GM19035 (cell line): Measurements from ENCODE around the gene FKBP1A.
"Not testable (repeated sequence)": the region's sequence is repeated elsewhere in the genome, so short reads cannot be mapped to it uniquely, and the experiment has no call there.

Experiments used
- ATAC-seq: cut with Tn5 transposase; IDR thresholded peaks from one replicate; pipeline ENCODE4 v1.9.1; 2021; ENCODE audit not compliant: unreplicated experiment

The FKBP1A gene

DNA sequence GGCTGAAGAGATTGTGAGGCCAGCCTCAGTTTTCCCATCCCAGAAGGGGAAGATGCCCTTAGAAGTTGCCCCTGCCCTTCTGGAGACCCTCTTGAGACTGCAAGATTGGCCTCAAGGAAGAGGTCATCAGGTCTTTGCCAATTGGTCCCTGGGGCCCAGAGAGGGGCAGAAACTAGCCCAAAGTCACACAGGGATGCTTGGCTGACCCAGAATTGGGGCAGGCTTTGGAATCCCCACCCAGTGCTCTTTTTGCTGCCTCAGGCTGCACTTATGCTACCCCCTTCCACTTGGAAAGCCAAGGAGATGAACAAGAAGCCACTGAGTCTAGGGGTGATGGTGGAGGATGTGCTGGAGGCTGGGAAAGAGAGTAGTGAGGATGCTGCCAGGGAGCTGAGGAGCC, 24.9 kb upstream of the FKBP1A start:
- no peak for ATAC-seq

DNA sequence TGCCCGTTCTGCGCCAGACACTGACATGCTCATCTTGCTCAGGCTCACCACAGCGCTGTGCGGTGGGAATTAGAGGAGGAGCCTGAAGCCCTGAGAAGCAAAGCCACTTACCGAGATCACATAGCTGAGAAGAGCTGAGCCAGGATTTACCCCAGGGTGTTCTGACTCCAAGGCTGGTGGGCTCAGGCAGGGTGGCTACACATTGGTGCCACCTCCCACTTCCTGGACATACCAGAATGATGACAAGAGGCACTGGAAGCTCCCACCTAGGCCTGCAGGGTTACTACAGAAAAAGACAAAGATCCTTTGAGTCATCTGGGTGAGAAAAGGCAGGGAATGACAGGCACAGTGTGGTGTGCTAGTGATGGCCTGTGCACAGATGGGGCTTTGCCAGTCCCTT, 24.4 kb upstream of the FKBP1A start:
- ATAC-seq, result no peak

DNA sequence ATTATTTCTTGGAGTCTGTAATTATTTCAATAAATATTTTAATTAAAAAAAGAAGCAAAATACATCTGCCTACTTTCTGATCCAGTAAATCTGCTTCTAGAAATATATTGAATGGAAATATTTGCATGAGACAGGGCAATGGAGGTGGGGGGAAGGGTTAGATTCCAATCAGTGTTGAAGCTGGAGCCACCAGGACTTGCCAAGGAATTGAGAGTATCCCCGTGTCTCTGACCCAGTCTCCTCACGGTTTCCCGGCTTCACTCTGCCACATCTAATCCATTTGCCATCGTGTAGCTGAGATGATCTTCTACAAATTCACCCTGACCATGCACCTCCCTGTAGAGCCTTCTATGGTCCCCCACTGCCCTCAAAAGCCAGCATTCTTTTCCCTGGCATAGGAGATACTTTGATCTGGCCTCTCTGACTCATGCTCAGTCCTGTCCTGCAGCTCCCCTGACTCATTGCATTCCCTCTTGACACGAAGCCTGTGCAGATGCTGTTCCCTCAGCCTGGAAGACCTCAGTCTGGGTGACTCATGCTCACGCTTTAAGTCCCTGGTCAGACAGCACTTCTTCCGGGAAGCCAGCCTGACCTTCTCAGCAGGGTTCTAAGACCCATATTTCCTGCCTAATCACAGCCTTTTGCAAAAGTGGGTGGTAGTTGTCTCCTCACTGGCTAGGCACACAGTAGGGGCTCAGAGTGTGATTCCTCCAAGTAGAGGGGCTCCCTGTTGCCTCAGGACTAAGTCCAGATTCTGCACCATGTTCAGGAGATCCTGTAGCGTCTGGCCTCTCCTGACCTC, 23.0 kb upstream of the FKBP1A start:
- no peak for ATAC-seq

DNA sequence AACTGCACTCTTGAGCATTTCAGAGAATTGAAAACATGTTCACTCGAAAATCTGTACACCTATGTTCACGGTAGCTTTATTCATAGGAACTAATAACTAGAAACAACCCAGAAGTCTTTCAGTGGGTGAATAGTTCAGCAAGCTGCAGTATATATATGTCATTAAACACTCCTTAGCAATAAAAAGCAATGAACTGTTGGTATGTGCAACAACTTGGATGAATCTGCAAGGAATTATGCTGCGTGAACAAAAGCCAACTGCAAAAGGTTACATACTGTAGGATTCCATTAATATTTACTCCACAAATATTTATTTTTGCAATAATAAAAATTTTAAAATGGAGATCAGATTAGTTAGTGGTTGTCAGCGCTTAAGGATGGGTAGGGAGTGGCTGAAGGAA, 22.1 kb upstream of the FKBP1A start:
- no peak for ATAC-seq

DNA sequence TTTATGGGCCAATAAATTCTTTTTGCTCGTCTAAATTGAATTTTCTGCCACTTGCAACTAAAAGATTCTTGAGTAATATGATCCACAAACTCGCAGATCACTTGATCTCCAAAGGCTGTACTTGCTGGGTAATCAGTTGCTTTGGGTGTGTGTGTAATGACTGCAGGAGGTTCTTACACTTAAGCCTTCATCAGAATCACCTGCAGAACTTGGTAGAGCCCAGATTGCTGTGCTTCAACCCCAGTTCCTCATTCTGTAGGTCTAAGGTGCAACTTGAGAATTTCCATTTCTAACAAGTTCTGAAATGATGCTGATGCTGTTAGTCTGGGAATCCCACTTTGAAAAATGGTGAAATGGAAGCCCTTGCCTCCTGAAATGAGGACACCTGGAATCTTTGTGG, 12.9 kb upstream of the FKBP1A start:
- no peak for ATAC-seq

DNA sequence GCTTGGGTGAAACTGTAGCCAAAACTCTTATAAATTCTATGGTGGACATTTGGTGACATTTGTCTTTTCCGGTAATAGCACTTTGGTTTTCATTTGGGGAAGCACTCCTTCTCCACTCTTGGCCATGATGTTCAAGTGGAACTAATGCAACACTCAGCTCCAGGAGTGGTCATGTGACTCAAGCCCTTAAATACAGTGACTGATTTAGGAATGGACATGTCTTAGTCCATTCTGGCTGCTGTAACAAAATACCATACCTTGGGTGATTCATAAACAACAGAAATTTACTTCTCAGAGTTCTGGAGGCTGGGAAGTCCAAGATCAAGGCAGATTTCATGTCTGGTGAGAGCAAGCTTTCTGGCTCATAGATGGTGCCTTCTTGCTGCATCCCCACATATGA, 10.8 kb upstream of the FKBP1A start:
- no peak for ATAC-seq

DNA sequence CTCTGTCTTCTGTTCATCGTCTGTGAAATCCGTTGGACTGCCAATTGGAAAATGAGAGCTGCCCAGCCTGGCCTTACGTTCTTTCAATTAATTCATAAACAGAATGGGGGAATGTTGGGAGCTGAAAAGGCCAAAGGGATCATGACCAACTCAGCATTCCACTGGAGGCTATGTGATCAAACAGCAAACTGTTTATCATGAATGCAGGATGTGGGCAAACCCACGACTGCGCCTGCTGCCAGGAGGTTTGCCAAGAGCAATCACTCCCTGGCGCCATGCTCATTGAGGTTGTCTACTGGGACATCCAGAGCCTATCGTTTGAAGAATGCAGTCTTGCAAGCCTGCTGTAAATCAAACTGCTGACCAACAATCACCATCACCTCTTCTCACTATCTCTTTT, 9.3 kb upstream of the FKBP1A start:
- ATAC-seq, result no peak

DNA sequence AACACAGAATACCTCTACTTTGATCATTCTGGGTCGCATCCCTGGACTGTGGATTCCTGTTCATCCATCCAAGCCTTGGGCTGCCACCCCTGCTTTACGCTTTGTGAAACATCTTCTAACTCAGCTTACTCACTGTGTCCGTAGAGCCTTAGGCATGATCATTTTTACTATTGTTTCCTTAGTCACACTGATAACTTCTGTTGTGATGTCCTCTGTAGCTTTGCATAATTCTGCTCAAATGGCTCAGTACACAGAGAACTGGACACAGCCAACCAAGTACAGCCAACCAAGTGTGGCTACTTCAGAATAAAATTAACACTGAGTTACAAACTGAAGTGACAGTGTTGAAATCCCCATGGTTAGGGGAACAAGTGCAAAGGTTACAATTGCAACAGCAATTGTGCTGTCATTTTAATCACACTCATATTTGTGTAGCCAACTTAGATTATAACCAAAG, 8.6 kb upstream of the FKBP1A start:
- ATAC-seq, result no peak

DNA sequence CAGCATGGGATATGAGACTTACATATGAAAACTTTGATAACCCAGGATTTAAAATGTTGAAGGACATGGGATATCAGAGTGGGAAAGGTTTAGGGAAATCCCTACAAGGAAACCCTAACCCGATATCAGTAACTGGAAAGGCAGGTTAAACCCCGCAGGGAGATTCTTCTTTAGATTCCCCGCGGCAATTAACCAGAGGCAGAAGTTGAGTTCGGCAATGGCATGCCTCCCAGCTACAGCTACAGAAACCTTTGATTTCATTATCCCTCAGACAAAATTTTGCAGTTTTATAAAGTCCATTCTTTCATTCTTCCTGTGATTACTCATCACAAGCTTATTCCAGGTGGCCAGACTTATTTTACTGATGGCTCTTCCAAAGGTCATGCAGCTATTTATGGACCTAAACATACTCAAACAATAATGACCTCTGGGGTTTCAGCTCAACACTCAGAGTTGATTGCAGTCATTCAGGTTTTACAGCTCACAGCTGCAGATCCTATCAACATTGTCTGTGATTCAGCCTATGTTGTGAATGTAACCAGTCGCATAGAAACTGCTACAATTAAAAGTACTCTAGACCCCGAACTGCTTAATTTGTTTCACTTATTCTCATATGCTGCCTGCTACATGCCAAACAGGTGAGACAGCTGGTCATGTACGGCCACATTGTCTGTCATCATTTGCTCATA, 7.0 kb upstream of the FKBP1A start:
- not testable (repeated sequence) for ATAC-seq

DNA sequence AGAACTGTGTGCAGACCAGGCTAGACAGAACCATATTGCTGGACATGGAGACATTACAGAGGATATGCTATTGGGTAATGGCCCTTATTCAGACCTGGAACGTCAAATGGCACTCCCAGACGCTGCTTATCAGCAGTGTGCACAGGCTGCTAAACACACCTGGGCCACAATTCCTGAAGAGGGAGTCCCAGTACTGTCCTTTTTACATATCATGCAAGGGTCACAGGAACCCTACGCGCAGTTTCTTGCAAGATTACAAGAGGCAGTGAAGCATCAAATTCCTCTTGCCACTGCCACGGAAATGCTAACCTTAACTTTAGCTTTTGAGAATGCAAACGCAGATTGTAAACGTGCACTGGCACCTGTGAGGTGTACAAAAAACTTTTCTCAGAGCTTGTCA, 5.3 kb upstream of the FKBP1A start:
- not testable (repeated sequence) for ATAC-seq

DNA sequence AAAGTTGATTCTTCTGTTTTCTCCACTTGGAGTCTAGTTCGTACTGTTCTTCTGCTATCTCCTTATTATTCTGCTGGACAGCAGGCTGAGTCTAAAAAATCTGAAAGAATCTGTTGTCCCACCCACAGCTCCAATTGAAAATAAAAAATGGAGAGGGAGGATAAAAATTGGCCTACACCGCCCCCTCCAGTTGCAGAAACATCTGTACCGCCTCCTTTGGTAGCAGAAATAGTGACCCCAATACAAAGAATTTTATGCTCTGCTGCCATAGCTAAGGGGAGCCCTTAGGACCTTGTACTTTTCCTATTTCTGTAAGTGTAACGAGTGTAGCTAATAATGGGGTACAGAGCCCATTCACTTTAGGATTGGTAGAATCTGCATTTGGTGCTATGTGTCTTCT, 4.9 kb upstream of the FKBP1A start:
- ATAC-seq, result no peak

DNA sequence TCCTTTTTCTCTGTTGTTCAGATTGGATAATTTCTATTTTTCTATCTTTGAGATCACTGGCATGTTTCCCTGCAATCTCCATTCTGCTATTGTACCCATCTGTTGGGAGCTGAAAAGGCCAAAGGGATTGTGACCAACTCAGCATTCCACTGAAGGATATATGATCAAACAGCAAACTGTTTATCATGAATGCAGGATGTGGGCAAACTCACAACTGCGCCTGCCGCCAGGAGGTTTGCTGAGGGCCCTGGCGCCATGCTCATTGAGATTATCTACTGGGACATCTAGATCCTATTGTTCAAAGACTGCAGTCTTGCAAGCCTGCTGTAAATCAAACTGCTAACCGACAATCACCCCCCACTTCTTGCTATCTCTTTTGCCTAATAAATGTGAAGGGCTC, 3.8 kb upstream of the FKBP1A start:
- no peak for ATAC-seq

DNA sequence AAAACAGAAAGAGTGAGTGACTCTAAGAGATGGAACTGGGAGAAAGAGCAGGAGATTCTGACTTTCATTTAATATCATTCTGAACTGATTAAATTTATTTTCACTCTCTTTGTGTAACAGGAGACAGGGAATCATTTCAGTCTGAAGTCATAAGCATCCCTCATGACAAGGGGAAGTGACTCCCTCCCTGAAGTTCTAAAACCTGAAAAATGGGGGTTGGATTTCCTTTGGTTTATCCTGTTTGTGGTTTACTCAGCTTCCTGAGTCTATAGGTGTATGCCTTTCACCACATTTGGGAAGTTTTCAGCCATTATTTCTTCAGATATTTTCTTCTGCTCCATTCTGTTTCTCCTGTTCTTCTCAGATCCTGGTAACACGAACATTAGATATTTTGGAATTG, 3.4 kb upstream of the FKBP1A start:
- ATAC-seq, result no peak

DNA sequence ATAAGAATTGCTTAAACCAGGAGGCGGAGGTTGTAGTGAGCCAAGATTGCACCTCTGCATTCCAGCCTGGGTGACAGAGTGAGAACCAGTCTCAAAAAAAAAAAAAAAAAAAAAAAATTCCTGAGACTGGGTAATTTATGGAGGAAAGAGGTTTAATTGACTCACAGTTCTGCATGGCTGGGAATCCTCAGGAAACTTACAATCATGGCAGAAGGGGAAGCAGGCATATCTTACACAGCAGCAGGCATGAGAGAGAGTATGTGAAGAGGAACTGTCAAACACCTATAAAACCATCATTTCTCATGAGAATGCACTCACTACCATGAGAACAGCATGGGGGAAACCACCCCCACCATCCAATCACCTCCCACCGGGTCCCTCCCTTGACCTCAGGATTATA, 1.8 kb upstream of the FKBP1A start:
- ATAC-seq, result no peak

DNA sequence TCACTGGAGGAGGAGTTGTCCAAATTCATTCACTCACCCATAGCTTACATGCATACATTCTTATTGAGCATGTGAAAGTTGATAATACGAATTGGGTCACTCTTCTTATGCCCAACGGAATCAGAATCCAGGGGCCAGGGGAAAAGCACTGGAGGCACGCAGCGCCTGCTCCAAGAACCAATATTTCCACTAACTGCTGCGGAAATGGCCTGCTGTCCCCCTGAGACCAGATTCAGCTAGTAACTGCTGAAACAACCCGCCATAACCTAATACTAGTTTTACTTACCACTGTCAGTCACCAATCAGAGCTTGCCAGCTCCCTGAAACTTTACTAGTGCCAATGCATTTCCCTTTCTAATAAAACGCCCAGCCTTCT, 641 bp upstream of the FKBP1A start:
- ATAC-seq, result no peak

DNA sequence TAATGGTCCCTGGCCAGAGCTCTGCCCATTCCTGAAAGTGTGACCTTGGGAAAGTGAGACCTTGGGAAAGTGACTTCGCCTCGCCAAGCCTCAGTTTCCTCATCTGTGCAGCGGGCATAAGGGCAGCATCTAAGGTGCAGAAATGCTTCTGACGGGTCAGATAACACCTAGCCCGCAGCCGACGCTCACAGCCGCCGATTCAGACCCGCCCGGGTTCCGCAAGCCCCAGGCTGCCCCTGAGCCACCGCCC, 486 bp downstream of the FKBP1A start:
- peak; percentile 25 for ATAC-seq

DNA sequence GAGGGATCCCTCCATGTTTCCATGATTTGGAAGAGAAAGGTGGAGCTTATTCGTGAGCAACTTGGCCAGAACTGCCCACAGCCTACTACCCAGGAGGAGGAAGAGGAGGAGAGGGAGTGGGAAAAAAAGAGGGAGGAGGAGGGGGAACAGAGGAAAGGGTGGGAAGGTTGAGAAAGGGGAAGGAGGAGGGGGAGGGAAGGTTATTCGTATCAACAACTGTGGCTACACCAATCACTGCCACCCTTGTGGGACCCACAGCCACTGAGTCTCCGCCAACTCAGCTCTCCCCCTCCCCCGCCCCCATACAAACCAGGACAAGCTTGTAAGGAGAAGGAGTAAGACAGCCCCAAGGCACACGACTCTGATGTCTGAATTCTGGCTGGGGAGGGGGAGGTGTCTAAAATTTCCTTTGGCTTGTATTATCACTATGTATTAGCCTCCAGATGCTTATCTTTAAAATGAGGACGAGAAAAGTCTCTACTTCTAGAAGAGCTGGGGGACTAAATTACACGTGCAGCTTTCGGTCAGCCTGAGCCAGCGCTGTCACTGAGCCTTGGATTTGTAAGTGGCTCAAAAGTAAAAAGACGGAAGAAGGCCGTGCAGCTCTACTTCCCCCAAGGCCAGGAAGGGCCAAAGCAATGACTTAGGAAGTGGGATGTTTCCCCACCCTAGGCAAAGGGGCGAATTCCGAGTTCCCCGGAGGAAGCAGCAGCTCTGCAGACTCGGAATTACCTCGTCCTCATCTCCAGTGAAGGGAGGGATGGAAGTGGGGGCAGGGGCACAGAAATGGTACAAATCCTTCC, 1.0 kb downstream of the FKBP1A start:
- no peak for ATAC-seq

DNA sequence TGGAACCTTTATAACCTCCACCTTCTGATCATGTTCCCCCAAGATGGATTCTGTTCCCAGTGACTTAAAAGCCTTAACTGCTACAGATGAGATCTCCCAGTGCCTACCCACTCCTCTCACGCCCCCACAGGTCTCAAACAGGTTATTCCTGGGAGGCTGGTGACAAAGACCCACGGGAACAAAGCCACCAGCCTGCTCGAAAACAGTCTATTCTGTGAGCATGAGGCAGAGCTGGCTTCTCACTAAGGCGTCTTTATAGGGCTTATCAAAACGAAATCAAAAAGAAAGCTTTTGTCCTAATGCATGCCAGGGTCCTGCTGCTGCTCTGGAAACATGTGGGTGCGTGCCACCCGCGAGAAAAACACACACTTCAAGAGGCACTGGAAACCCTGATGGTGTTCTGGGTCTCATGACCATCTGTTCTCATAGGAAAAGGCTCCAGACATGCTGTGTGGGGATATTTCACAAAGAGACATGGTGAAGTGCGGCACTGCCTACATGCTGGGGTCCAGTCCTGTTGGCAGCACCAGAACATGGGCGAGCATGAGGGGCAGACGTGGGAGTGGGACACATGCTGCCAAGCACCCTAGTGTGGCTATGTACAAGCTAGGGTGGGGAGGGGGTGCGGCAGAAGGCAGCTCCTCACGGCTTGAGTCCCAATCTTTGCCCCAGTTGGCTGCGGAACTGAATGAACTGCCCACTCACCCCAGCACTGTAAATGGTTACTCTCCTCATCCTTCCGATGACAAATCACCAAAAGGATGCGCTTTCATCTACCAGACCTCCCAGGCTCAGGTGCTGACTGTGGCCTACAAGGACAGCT, 2.1 kb downstream of the FKBP1A start:
- no peak for ATAC-seq

DNA sequence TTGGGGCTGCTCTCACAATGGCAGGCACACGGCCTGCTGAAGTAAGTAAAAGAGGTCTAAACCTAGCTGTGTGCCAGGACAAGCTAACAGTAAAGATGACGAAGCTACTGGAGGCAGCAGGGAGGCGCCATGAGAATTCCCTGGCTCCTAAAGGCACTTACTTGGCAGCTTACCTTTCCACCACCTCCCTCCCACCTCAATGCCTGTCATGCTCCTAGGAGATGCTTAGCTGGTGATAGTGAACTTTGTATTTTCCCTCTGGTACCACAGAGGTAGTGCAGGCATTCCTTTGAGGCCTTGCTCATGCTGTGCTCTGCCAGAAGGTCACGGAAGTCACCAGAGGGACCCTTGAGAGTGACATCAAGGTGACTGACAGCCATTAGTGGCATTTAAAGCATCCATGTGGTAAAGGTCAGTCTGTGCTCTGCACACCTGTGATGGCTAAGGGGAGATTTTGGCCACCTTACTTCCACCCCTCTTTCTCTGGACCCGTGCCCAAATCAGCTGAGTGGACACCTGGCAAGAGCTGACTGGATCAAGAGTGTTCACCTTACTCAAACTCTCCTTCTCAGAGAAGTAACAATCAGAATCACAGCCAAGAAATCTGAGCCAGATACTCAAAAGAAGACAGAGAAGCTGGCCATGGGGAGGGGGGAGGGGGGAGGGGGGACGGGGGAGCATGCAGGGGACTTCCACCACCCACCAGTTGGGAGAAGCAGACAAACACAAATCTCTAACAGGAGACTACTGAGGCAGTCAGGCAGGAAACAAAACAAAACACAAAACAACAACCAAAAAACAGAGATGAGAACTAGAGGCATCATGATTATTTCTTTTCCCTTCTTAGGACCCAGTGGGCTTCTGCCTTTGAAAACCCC, 2.9 kb downstream of the FKBP1A start:
- no peak for ATAC-seq

DNA sequence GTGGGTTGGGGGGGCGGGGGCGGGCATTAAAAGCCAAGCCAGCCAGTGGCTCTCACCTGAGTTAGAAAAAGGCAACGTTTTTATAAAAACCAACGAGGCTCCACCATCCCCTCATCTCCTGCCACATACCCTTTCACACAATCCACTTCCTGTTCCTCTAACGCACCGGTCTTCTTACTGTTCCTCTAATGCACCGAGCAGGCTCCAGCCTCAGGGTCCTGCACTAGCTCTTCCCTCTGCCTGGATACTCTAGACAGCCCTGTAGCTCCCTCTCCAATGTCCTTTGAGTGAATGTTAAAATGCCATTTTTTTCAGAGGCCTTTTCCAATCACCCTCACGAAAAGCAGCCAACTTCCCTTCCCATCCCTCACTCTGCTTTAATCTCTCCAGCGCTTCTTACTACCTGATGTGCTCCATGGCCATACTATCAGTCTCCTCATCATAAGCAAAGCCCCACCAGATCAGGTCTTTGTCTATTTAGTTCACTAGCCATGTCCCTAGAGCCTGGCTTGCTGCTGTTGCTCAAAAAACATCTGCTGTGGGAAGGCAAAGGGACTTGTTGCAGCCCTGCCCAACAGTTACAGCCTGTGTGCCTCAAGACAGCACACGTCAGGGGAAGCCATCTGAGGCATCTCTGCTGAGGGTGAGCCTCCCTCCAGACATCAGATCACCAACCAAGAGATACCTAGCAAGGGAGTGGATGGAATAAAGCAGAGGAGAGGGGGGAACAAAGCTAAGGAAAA, 3.9 kb downstream of the FKBP1A start:
- ATAC-seq, result no peak
